Measurements from ENCODE around the gene SLC25A47. TPM values are rescaled to one million over a fixed set of nuclear protein-coding genes. Genes with fewer than 3 reads are reported as not detected.
A peak's percentile ranks its signal among the peaks of the same experiment; 100 is the strongest.
"Not testable (repeated sequence)": the region's sequence is repeated elsewhere in the genome, so short reads cannot be mapped to it uniquely, and the experiment has no call there.

The SLC25A47 gene
- total RNA-seq, 2 donors from 2014 or later = 0.23 TPM; not detected in 1

DNA sequence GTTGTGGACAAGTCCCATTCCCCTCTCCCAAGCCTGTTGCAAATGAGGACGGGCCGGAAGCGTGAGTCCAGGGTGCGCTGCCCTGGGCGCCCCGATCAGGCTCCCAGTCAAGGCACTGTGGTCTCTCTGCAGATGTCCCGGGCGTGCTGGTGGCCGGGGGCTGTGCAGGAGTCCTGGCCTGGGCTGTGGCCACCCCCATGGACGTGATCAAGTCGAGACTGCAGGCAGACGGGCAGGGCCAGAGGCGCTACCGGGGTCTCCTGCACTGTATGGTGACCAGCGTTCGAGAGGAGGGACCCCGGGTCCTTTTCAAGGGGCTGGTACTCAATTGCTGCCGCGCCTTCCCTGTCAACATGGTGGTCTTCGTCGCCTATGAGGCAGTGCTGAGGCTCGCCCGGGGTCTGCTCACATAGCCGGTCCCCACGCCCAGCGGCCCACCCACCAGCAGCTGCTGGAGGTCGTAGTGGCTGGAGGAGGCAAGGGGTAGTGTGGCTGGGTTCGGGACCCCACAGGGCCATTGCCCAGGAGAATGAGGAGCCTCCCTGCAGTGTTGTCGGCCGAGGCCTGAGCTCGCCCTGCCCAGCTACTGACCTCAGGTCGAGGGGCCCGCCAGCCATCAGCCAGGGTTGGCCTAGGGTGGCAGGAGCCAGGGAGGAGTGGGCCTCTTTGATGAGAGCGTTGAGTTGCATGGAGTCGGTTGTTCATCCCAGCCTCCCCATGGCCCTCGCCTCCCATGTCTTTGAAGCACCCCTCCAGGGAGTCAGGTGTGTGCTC, 6.3 kb downstream of the SLC25A47 start:
- DNase-seq (ENCODE audit: low spot score in 2 of 2) (no peak), ATAC-seq (peak in 1 of 2 donors; percentile 6)
- Mint-ChIP-seq H3K27ac (peak overlapping the region in 1 of 2 donors; percentile 90), H3K9me3 (no peaks in the 10 kb centered on the region), H3K36me3 (no peaks in the 10 kb centered on the region)

DNA sequence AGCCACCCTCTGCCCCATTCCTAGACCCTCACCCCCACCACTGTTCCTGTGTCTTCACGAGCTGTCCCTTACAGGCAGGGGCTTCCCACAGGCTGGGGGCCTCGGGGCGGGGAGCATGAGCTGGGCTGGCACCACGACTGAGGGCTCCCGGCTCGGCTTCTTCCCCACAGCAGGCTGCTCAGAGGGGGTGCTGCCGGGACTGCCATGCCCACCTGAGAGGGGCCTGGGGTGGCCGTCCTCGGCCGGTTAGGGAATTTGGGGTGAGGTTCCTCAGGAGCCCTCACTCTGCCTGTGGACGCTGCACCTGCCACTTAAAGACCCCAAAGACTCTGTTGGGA, 6.8 kb downstream of the SLC25A47 start:
- Mint-ChIP-seq H3K9me3 (no peaks in the 10 kb centered on the region), H3K27ac (no peak overlapping the region), H3K36me3 (no peaks in the 10 kb centered on the region)
- DNase-seq (ENCODE audit: low spot score in 2 of 2) = no peak
- ATAC-seq = peak in 1 of 2 donors; percentile 5

- H3K36me3 Mint-ChIP-seq = peaks cover 0 to under 1% of the 10 kb centered on the region in 2 donors
- ATAC-seq (peak; percentile 6 to 10), DNase-seq (ENCODE audit: low spot score in 2 of 2) (no peak)
- H3K27ac Mint-ChIP-seq = peak overlapping the region in 1 of 2 donors; percentile 25
- no peaks in the 10 kb centered on the region for H3K9me3 Mint-ChIP-seq
Measured at GRCh38 chr14:100330388-100330931, 7.3 kb downstream of the SLC25A47 start.

- H3K9me3 Mint-ChIP-seq = no peaks in the 10 kb centered on the region
- DNase-seq (ENCODE audit: low spot score in 2 of 2) (no peak), ATAC-seq (no peak)
- peak overlapping the region; percentile 38 to 73 for H3K27ac Mint-ChIP-seq
- peaks cover 9 to 15% of the 10 kb centered on the region in 2 donors for H3K36me3 Mint-ChIP-seq
Measured at GRCh38 chr14:100332071-100332639, 9.0 kb downstream of the SLC25A47 start.

DNA sequence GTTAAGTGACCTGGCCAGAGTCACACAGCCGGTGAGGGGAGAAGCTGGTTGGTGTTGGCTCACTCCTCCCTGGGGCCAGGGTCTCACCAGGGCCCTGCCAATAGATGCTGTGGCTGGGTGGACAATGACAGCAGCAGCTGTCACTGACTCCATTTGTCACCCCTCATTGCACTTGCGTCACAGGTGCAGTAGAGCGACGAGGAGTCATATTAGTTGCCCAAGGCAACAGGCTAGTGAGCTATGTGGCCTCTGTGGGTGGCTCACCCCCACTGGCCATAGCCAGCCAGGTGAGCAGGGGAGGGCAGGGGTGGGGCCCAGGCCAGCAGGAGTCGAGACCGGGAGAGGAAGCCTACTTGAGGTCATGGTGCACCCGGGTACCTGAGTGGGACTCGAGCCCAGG, 9.7 kb downstream of the SLC25A47 start:
- H3K27ac Mint-ChIP-seq = no peak overlapping the region
- peaks cover 12 to 20% of the 10 kb centered on the region in 2 donors for H3K36me3 Mint-ChIP-seq
- ATAC-seq (peak in 1 of 2 donors; percentile 22), DNase-seq (ENCODE audit: low spot score in 2 of 2) (no peak)
- no peaks in the 10 kb centered on the region for H3K9me3 Mint-ChIP-seq

- Mint-ChIP-seq H3K9me3 (no peaks in the 10 kb centered on the region), H3K27ac (no peak overlapping the region), H3K36me3 (peaks cover 12 to 20% of the 10 kb centered on the region in 2 donors)
- DNase-seq (ENCODE audit: low spot score in 2 of 2) (no peak), ATAC-seq (no peak)
Measured at GRCh38 chr14:100333311-100333710, 10.2 kb downstream of the SLC25A47 start.

DNA sequence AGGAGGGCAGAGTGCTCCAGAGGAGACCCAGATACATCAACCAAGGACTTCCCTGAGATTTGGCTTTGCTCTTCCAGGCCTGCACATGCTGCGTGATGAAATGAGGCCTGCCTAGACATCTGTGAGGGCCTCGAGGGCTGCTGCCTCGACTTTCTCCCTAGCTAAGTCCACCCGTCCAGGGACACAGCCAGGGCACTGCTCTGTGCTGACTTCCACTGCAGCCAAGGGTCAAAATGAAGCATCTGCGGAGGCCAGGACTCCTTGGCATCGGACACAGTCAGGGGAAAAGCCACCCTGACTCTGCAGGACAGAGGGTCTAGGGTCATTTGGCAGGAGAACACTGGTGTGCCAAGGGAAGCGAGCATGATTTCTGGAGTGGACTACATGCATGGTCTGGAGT, 10.7 kb downstream of the SLC25A47 start:
- Mint-ChIP-seq H3K9me3 (no peaks in the 10 kb centered on the region), H3K36me3 (peaks cover 12 to 20% of the 10 kb centered on the region in 2 donors), H3K27ac (no peak overlapping the region)
- DNase-seq (ENCODE audit: low spot score in 2 of 2) (no peak), ATAC-seq (no peak)

GRCh38 chr14:100334904-100335303, 11.8 kb downstream of the SLC25A47 start:
- H3K36me3 Mint-ChIP-seq = peaks cover 16 to 21% of the 10 kb centered on the region in 2 donors
- ATAC-seq = no peak
- DNase-seq (ENCODE audit: low spot score in 2 of 2) = no peak
- no peaks in the 10 kb centered on the region for H3K9me3 Mint-ChIP-seq
- H3K27ac Mint-ChIP-seq = peak overlapping the region in 1 of 2 donors; percentile 86

- Mint-ChIP-seq H3K36me3 (peaks cover 34 to 40% of the 10 kb centered on the region in 2 donors), H3K9me3 (no peaks in the 10 kb centered on the region), H3K27ac (peak overlapping the region; percentile 69 to 76)
- DNase-seq (ENCODE audit: low spot score in 2 of 2) (peak in 1 of 2 donors; percentile 42), ATAC-seq (peak; percentile 27 to 70)
Measured at GRCh38 chr14:100336618-100337530, 13.7 kb downstream of the SLC25A47 start.

DNA sequence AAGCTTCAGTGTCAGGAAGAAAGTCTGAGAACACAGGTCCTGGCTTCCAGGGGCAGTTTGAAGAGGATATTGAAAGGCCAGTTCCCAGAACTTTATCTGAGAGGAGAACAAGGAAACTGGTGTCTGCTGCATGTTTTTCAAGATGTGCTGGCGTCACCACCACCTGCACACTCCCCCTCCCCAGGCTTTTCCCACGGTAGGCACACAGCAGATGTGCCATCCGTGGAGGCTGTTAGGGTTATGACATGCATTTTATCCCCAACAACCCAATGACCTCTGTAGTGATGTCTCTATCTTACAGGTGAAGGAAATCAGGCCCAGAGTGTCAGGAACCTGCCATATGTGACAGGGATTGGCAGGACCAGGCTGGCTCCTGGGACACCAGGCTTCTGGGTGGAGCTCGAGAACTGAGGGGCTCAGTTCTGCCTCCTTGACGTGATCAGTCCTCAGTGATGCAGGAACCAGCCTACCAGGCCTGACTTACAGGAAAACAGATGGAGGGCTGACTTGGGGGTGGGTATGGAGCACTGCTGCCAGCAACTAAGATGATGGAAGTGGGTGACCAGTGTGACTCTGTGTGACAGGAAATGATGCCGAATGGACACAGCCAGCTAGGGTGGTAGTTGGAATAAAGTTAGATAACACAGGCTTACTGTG, 16.8 kb downstream of the SLC25A47 start:
- Mint-ChIP-seq H3K9me3 (no peaks in the 10 kb centered on the region), H3K27ac (peak overlapping the region; percentile 91 to 96), H3K36me3 (peaks cover 48 to 54% of the 10 kb centered on the region in 2 donors)
- DNase-seq (ENCODE audit: low spot score in 2 of 2) = peak in 1 of 2 donors; percentile 28
- no peak for ATAC-seq

- Mint-ChIP-seq H3K27ac (peak overlapping the region; percentile 91 to 96), H3K36me3 (peaks cover 48 to 54% of the 10 kb centered on the region in 2 donors), H3K9me3 (no peaks in the 10 kb centered on the region)
- ATAC-seq = no peak
- DNase-seq (ENCODE audit: low spot score in 2 of 2) = peak in 1 of 2 donors; percentile 38
Measured at GRCh38 chr14:100340423-100340813, 17.3 kb downstream of the SLC25A47 start.

DNA sequence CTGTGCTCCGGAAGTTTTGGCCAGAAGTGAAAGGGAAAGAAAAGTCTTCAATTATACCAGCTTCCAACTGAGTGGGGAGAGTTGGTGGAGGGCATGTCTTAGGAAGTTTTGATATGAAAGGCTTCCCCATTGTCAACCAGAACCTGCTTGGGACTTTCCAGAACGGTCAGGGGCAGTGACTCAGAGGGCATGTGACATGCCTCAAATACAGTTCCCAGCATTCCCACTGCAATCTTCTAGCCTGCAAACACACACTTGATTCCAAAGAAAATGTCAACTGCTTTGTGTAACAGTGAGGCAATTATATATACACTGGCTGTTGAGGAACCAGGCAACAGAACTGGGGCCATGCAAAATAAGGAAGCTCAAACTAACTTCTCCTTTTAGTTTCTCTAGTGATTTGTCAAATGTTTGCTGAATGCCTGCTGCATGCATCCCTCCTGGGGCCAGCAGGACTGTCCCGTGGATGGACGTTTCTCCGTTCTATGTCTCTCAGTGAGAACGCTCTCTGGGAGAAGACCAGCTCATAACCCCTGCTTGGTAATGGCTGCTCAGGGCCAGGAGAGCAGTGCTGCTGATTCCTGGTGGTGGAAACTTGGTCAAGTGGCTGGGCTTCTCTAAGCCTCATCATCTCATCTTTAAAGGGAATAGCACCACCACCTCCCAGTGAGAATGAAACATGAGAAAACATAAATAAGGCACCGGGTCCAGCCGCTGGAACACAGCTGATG, 18.3 kb downstream of the SLC25A47 start:
- H3K9me3 Mint-ChIP-seq = no peaks in the 10 kb centered on the region
- peak; percentile 39 to 91 for ATAC-seq
- peak in 1 of 2 donors; percentile 58 for DNase-seq (ENCODE audit: low spot score in 2 of 2)
- peak overlapping the region; percentile 91 to 96 for H3K27ac Mint-ChIP-seq
- H3K36me3 Mint-ChIP-seq = peaks cover 48 to 52% of the 10 kb centered on the region in 2 donors

- peak in 1 of 2 donors; percentile 17 for ATAC-seq
- no peak for DNase-seq (ENCODE audit: low spot score in 2 of 2)
- Mint-ChIP-seq H3K36me3 (peaks cover 48 to 52% of the 10 kb centered on the region in 2 donors), H3K27ac (peak overlapping the region; percentile 91 to 92), H3K9me3 (no peaks in the 10 kb centered on the region)
Measured at GRCh38 chr14:100342195-100342594, 19.1 kb downstream of the SLC25A47 start.

DNA sequence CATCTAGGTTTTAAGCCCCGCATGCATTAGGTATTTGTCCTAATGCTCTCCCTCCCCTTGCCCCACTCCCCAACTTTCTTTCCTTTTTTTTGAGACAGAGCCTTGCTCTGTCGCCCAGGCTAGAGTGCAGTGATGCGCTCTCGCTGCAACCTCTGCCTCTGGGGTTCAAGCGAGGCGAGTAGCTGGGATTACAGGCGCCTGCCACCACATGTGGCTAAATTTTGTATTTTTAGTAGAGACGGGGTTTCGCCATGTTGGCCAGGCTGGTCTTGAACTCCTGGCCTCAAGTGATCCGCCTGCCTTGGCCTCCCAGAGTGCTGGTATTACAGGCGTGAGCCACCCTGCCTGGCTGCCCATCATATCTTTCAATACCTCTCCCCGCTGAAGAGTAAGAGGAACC, 19.7 kb downstream of the SLC25A47 start:
- Mint-ChIP-seq H3K27ac (peak overlapping the region; percentile 91 to 92), H3K36me3 (peaks cover 45 to 51% of the 10 kb centered on the region in 2 donors)
- DNase-seq (ENCODE audit: low spot score in 2 of 2); ATAC-seq; H3K9me3 Mint-ChIP-seq: not testable (repeated sequence)

DNA sequence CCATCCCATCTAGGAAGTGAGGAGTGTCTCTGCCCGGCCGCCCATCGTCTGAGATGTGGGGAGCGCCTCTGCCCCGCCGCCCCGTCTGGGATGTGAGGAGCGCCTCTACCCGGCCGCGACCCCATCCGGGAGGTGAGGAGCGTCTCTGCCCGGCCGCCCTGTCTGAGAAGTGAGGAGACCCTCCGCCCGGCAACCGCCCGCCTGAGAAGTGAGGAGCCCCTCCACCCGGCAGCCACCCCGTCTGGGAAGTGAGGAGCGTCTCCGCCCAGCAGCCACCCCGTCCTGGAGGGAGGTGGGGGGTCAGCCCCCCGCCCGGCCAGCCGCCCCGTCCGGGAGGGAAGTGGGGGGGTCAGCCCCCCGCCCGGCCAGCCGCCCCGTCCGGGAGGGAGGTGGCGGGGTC, 21.5 kb downstream of the SLC25A47 start:
- not testable (repeated sequence) for H3K27ac Mint-ChIP-seq; H3K9me3 Mint-ChIP-seq; ATAC-seq; DNase-seq (ENCODE audit: low spot score in 2 of 2)
- H3K36me3 Mint-ChIP-seq = peaks cover 50 to 55% of the 10 kb centered on the region in 2 donors
